GM11168 (cell line): ENCODE data around the gene RELN.
"Not testable (repeated sequence)": the region's sequence is repeated elsewhere in the genome, so short reads cannot be mapped to it uniquely, and the experiment has no call there.

Source experiments
- in situ Hi-C: fragments of 300-500 bp; cut with MboI; formaldehyde crosslinking; loops from one replicate; pipeline ENCODE4 v1.12.0; 2022; ENCODE audit warnings: low sequenced_read_pairs; ENCODE audit not compliant: unreplicated experiment

RELN gene

GRCh38 chr7:103797647-103798307 is 191.7 kb downstream of the RELN start:
- in situ Hi-C loops, result no loop called here

- in situ Hi-C loops, result no loop called here
Measured at GRCh38 chr7:103796327-103796962, 193.0 kb downstream of the RELN start.

- in situ Hi-C loops, result no loop called here
Measured at GRCh38 chr7:103795787-103796186, 193.7 kb downstream of the RELN start.

GRCh38 chr7:103795107-103795506 is 194.4 kb downstream of the RELN start:
- in situ Hi-C loops, result no loop called here

GRCh38 chr7:103794424-103794823 is 195.0 kb downstream of the RELN start:
- in situ Hi-C loops, result no loop called here

DNA sequence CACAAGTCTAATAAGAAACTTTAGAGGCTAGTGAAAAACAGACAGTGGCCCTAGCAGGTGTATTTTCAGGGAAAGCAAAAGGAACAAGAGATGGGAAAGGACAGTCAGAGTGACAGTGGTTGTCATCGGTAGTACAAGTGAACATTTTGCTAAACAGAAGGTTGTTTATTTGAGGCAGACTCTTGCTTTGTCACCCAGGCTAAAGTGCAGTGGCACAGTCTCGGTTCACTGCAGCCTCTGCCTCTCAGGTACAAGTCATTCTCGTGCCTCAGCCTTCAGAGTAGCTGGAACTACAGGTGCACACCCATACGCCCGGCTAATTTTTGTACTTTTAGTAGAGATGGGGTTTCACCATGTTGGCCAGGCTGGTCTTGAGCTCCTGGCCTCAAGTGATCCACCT is 195.8 kb downstream of the RELN start:
- in situ Hi-C loops, result no loop called here

GRCh38 chr7:103791894-103792293 is 197.6 kb downstream of the RELN start:
- in situ Hi-C loops, result no loop called here

GRCh38 chr7:103787041-103787440 is 202.4 kb downstream of the RELN start:
- in situ Hi-C loops, result not testable (repeated sequence)

GRCh38 chr7:103784646-103785286 is 204.7 kb downstream of the RELN start:
- in situ Hi-C loops, result no loop called here

DNA sequence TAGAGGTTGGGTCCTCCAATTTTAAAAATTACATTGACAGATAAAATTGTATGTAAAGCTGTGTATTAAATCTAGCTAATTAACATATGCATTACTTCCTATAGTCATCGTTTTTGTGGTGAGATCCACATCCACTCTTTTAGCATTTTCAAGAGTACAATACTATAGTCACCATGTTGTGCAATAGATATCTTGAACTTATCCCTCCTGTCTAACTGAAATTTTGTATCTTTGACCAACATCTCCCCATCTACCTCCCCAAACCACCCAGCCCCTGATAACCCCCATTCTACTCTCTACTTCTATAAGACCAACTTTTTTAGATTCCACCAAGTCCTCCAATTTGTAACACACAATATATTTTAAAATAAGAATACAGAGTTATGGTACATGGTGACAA is 208.0 kb downstream of the RELN start:
- in situ Hi-C loops, result no loop called here

DNA sequence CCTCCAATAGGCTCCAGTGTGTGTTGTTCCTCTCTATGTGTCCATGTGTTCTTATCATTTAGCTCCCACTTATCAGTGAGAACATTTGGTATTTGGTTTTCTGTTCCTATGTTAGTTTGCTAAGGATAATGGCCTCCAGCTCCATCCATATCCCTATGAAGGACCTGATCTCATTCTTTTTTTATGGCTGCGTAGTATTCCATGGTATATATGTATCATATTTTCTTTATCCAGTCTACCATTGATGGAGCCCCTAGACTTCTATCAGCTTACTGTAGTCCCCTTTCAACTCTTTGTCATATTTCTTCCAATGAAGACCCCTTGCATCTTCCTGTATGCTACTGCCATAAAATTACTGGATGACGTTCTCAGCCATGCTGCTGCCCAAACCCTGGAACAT is 208.9 kb downstream of the RELN start:
- in situ Hi-C loops, result not testable (repeated sequence)

- in situ Hi-C loops, result no loop called here
Measured at GRCh38 chr7:103777440-103777839, 212.0 kb downstream of the RELN start.

DNA sequence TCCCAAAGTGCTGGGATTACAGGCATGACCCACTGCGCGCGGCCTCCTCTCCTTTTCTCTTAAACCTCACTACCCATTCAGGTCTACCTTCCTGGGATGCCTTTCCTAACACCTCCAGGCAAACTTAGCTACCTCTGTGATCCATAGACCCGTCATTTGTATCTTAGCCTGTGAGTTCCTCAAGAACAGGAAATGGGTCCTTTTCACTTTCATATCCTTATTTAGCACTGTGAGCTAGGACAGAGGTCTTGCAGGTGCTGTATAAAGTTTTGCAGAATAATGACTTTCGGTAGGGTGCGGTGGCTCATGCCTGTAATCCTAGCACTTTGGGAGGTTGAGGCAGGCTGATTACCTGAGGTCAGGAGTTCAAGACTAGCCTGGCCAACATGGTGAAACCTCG is 215.7 kb downstream of the RELN start:
- in situ Hi-C loops, result no loop called here

GRCh38 chr7:103772171-103772773 is 217.2 kb downstream of the RELN start:
- in situ Hi-C loops, result no loop called here

GRCh38 chr7:103771294-103771693 is 218.2 kb downstream of the RELN start:
- in situ Hi-C loops, result no loop called here

DNA sequence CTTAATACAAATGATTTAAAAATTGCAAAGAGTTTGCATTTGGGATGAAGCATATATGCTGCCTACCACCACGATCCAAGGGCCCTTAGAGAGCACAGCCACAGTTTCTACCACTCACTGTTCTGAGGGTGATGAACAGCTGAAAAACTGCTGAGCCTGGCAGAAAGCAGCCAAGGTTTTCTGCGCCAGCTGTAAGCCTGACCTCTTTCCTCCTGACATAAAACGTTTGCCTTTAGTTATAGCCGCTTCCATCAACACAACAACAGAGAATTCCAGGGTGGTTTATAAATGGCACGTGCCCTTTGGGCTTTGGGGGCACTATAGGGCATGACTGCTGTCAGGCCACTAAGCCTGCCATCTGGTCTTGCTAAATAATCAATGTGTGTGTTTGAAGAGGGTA is 222.8 kb downstream of the RELN start:
- in situ Hi-C loops, result no loop called here

DNA sequence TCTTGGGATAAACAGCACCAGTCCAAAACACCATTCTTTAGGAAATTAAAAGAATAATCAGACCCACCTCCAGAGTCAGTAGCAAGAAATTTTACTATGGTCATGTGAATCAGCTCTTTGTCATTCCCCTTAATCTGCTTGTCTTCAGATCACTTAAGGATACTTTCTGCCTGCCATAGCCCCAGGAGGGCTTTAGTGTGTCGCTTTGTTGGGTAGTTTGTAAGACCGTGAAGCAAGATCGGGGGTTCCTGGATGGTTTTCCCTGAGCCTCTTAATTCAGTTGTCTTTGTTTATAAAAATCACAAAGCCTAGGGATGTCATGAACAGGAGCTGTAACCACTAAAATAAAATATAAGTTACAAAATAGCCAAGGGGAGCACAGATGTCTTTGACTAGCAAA is 223.6 kb downstream of the RELN start:
- in situ Hi-C loops, result no loop called here

DNA sequence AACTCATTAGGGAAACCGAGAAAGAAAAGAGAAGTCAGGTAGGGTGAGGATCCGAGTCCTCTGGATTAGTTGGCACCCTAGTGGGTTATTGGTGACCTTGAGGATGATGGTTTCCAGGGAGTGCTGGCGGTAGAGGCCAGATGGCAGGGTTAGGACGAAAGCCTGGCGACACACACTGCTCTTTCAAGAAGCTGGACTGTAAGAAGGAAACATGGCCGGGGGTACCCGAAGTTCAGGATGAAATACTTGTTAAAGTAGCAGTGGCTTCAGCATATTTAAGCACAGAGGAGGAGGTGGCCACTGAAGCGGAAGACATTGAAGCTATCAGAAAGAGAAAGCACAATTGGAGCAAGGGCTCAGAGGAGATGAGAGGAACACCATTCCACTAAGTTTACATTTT is 224.6 kb downstream of the RELN start:
- in situ Hi-C loops, result no loop called here

DNA sequence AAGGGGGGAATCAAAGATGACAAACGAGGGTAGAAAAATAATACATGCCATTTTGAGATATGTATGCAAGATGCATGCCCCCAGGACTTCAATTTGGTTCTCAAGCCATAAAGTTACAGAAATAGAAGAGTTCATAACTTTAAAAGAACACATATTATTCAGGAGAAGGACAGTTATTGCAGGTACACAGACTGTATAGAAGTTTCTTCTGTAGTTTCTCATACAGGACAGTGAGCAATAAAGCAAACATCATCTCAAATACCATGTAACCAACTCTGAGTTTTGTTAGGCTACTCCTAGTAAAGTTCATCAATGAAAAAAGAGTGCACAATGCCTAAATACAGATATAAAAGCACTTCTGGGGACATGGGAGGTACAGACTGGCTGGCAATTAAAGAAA is 226.6 kb downstream of the RELN start:
- in situ Hi-C loops, result no loop called here

GRCh38 chr7:103762065-103762760 is 227.2 kb downstream of the RELN start:
- in situ Hi-C loops, result no loop called here

- in situ Hi-C loops, result no loop called here
Measured at GRCh38 chr7:103752995-103753394, 236.5 kb downstream of the RELN start.
